ENCODE results near the gene ANKS1B.

ANKS1B gene

DNA sequence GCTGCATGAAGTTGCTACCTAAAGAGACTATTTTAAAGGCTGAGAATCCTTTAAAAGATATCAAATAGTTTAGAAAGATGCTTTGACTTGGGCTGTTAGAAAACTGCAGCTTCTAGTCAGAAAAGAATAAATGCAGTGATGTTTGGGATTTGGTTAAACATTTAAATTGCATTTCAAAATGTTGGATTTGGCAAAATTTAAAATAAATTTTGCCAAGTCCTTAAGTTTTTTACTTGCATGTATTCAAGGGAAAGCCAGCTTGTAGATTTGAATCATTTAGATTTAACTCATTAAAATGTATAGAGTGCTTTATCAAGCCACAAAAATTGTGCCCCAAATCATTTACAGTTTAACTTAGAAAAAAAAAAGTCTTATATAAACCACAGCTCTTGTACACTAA is 109.7 kb downstream of the ANKS1B start:
- H3K9ac ChIP-seq (ENCODE audit: low read depth, low read length, poor library complexity, severe bottlenecking), result no peak overlapping the region
- no peaks in the 10 kb centered on the region for H3K4me1 ChIP-seq (ENCODE audit: insufficient read depth, low read length, poor library complexity, severe bottlenecking)
- no peak overlapping the region for H3K4me2 ChIP-seq (ENCODE audit: low read depth, low read length, poor library complexity, severe bottlenecking)
- no peaks in the 10 kb centered on the region for H3K27me3 ChIP-seq (ENCODE audit: insufficient read depth, low read length, poor library complexity, severe bottlenecking)
- H3K9me3 ChIP-seq (ENCODE audit: insufficient read depth, low read depth, low read length), result no peaks in the 10 kb centered on the region
- no peaks in the 10 kb centered on the region for H3K36me3 ChIP-seq (ENCODE audit: insufficient read depth, low read length)
- H3K79me2 ChIP-seq (ENCODE audit: insufficient read depth, low read length), result no peaks in the 10 kb centered on the region
- H2AFZ ChIP-seq (ENCODE audit: low read length), result no peak overlapping the region
- H3K9me2 ChIP-seq (replicated peaks; ENCODE audit: low read depth, low read length), result no peaks in the 10 kb centered on the region
- no peaks in the 10 kb centered on the region for H3F3A ChIP-seq (ENCODE audit: low read depth)
- no peaks in the 10 kb centered on the region for H4K20me1 ChIP-seq (ENCODE audit: insufficient read depth, low read length, poor library complexity, severe bottlenecking)
- H3K4me3 ChIP-seq (ENCODE audit: low read length, poor library complexity, severe bottlenecking), result no peak overlapping the region
- TF ChIP-seq, protein P1, sequence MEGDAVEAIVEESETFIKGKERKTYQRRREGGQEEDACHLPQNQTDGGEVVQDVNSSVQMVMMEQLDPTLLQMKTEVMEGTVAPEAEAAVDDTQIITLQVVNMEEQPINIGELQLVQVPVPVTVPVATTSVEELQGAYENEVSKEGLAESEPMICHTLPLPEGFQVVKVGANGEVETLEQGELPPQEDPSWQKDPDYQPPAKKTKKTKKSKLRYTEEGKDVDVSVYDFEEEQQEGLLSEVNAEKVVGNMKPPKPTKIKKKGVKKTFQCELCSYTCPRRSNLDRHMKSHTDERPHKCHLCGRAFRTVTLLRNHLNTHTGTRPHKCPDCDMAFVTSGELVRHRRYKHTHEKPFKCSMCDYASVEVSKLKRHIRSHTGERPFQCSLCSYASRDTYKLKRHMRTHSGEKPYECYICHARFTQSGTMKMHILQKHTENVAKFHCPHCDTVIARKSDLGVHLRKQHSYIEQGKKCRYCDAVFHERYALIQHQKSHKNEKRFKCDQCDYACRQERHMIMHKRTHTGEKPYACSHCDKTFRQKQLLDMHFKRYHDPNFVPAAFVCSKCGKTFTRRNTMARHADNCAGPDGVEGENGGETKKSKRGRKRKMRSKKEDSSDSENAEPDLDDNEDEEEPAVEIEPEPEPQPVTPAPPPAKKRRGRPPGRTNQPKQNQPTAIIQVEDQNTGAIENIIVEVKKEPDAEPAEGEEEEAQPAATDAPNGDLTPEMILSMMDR (conservative IDR thresholded peaks at IDR 0.05; ENCODE audit: low read length), result no peak
- TF ChIP-seq EZH2phosphoT487 (IDR thresholded peaks at IDR 0.05; ENCODE audit: borderline replicate concordance), result no peak

GRCh38 chr12:99870085-99870484 is 114.7 kb downstream of the ANKS1B start:
- no peaks in the 10 kb centered on the region for H3K36me3 ChIP-seq (ENCODE audit: insufficient read depth, low read length)
- H3K4me3 ChIP-seq (ENCODE audit: low read length, poor library complexity, severe bottlenecking), result no peak overlapping the region
- no peaks in the 10 kb centered on the region for H3K4me1 ChIP-seq (ENCODE audit: insufficient read depth, low read length, poor library complexity, severe bottlenecking)
- no peaks in the 10 kb centered on the region for H3K9me2 ChIP-seq (replicated peaks; ENCODE audit: low read depth, low read length)
- TF ChIP-seq EZH2phosphoT487 (IDR thresholded peaks at IDR 0.05; ENCODE audit: borderline replicate concordance), result no peak
- TF ChIP-seq, protein P1 (conservative IDR thresholded peaks at IDR 0.05; ENCODE audit: low read length), result no peak
- H3K9ac ChIP-seq (ENCODE audit: low read depth, low read length, poor library complexity, severe bottlenecking), result no peak overlapping the region
- H3K9me3 ChIP-seq (ENCODE audit: insufficient read depth, low read depth, low read length), result no peaks in the 10 kb centered on the region
- H2AFZ ChIP-seq (ENCODE audit: low read length), result no peak overlapping the region
- no peaks in the 10 kb centered on the region for H3K27me3 ChIP-seq (ENCODE audit: insufficient read depth, low read length, poor library complexity, severe bottlenecking)
- no peaks in the 10 kb centered on the region for H3K79me2 ChIP-seq (ENCODE audit: insufficient read depth, low read length)
- H4K20me1 ChIP-seq (ENCODE audit: insufficient read depth, low read length, poor library complexity, severe bottlenecking), result no peaks in the 10 kb centered on the region
- no peaks in the 10 kb centered on the region for H3F3A ChIP-seq (ENCODE audit: low read depth)
- H3K4me2 ChIP-seq (ENCODE audit: low read depth, low read length, poor library complexity, severe bottlenecking), result no peak overlapping the region

DNA sequence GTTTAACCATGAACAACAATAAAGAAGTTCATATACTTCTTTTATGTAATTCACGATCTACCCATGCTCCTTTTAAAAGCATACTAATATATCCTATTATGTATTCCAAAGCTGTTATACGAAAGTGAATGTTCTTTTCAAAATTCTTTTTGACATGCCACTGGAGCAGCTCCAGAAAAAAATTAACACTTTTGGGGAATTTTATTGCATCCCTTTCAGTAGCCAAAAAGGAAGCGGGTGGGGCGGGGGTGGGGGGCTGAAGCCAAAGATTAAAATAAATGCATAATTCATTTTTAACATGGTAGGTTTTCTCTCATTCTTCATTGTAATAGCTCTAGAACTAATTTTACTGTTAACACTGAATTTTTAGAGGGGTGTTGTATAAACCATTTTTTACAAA is 123.0 kb downstream of the ANKS1B start:
- no peaks in the 10 kb centered on the region for H4K20me1 ChIP-seq (ENCODE audit: insufficient read depth, low read length, poor library complexity, severe bottlenecking)
- H3K27me3 ChIP-seq (ENCODE audit: insufficient read depth, low read length, poor library complexity, severe bottlenecking), result no peaks in the 10 kb centered on the region
- H3K36me3 ChIP-seq (ENCODE audit: insufficient read depth, low read length), result no peaks in the 10 kb centered on the region
- H3K4me1 ChIP-seq (ENCODE audit: insufficient read depth, low read length, poor library complexity, severe bottlenecking), result no peaks in the 10 kb centered on the region
- H3K79me2 ChIP-seq (ENCODE audit: insufficient read depth, low read length), result no peaks in the 10 kb centered on the region
- H3F3A ChIP-seq (ENCODE audit: low read depth), result no peaks in the 10 kb centered on the region
- H3K9me2 ChIP-seq (replicated peaks; ENCODE audit: low read depth, low read length), result no peaks in the 10 kb centered on the region
- no peak overlapping the region for H3K9ac ChIP-seq (ENCODE audit: low read depth, low read length, poor library complexity, severe bottlenecking)
- H3K9me3 ChIP-seq (ENCODE audit: insufficient read depth, low read depth, low read length), result no peaks in the 10 kb centered on the region
- H2AFZ ChIP-seq (ENCODE audit: low read length), result no peak overlapping the region
- H3K4me2 ChIP-seq (ENCODE audit: low read depth, low read length, poor library complexity, severe bottlenecking), result no peak overlapping the region
- no peak overlapping the region for H3K4me3 ChIP-seq (ENCODE audit: low read length, poor library complexity, severe bottlenecking)
- no peak for TF ChIP-seq EZH2phosphoT487 (IDR thresholded peaks at IDR 0.05; ENCODE audit: borderline replicate concordance)
- TF ChIP-seq, protein P1 (conservative IDR thresholded peaks at IDR 0.05; ENCODE audit: low read length), result no peak
